NCI-H1436 (cell line): ENCODE measurements around the gene NEBL.
A peak's percentile ranks its signal among the peaks of the same experiment; 100 is the strongest.
"Not testable (repeated sequence)": the region's sequence is repeated elsewhere in the genome, so short reads cannot be mapped to it uniquely, and the experiment has no call there.

Experiments used
- DNase-seq: peaks from one replicate; lab custom pipeline; 2025; lab: John Stamatoyannopoulos, UW

The NEBL gene, protein sequence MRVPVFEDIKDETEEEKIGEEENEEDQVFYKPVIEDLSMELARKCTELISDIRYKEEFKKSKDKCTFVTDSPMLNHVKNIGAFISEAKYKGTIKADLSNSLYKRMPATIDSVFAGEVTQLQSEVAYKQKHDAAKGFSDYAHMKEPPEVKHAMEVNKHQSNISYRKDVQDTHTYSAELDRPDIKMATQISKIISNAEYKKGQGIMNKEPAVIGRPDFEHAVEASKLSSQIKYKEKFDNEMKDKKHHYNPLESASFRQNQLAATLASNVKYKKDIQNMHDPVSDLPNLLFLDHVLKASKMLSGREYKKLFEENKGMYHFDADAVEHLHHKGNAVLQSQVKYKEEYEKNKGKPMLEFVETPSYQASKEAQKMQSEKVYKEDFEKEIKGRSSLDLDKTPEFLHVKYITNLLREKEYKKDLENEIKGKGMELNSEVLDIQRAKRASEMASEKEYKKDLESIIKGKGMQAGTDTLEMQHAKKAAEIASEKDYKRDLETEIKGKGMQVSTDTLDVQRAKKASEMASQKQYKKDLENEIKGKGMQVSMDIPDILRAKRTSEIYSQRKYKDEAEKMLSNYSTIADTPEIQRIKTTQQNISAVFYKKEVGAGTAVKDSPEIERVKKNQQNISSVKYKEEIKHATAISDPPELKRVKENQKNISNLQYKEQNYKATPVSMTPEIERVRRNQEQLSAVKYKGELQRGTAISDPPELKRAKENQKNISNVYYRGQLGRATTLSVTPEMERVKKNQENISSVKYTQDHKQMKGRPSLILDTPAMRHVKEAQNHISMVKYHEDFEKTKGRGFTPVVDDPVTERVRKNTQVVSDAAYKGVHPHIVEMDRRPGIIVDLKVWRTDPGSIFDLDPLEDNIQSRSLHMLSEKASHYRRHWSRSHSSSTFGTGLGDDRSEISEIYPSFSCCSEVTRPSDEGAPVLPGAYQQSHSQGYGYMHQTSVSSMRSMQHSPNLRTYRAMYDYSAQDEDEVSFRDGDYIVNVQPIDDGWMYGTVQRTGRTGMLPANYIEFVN

DNA sequence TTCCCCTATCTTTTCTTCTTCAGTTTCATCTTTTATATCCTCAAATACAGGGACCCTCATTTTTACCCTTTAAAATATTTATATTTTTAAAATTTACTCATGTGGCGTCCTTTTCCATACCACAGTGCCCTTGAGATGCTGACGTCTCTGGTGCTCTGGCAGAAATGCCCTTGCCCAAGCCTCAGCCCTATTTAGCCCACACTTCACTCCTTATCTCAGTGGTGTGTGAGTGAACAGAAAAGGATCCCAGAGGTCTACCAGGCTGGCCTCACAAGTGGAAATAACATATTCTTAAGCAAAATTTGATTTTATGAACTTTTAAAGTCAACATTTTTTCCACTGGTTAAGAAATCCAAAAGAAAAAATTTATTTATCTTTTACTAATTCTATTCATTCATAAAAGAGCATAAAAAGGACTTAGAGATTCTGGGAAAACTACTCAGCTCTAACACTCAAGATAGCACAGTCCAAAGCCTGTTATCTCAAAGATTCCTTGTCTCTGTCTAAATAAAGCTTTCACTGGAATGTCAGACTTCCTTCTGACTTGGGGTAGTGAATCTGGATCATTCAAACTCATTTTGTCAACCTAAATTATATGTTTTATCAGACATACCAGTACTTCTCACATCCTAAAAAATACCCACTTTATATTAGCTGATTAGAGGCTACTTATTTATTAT is at the start of gene NEBL:
Gene NEBL, minus strand, starts transcription at position 166 of the 680 bp plus-strand sequence. Its CDS starts 106 bp downstream, at position 60.
- DNase-seq = no peak

DNA sequence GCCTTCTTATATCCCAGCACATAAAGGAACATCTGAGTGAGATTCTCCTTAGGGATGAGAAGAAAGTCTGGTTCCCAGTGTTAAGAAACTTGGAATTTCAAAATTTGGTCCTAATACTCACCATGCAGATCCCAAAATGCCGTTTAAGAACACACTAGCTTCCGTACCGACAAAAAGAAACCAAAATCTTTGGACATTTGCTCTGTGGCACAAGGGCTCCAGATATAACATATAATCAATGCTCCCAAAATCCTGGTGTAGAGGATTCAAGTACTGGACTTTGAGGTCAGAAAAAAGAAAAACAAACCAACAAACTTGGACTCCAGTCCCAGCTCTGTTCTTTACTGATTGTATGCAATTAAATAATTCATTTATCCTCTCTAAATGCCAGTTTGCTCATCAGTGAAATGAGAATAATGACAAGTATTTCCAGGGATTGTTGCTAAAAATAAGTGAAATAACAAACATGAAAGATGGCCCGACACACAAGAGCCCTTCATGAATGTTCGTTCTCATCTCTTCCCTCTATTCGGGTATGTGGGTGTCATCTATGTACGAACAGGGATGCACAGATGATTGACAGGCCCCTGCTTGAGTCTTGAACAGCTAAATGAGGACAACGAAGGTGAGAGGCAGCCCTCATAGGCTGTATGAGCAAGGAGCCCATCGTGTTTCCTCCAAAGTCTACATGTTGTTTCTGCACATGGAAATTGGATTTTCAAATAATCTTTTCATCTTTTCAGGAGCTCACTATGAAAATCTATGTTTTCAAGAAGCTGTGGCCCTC is 48.6 kb upstream of the NEBL start:
- no peak for DNase-seq

DNA sequence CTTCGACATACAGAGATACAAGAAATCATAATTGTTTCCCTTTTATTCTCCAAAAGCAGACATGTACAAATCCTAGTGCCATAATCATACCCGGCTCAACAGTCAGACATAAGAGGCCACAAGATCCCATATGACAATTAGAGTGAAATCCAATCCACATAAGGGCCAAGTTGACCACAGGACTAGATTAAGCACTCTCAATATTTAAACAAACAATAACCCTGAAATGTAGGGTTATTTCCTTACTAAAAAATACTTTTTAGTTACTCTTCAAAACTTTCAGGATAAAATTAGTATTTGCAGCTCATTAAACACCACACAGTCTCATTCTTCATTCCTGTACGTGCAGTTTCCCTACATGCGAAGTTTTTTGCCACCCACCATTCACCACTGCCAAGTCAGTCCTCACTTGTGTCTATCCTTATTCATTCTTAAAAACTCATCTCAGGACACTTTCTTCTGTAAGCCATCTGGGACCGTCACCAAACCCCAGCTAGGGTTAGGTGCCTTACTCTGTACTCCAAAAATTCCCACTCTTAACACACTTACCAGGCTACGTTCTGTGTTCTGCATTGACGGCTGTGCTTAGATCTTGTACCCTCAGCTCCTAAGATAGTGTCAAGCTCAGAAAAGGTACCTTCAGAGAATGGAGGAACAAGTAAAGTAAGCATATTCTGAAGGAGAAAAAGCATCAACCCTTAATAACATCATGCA is 47.8 kb upstream of the NEBL start:
- no peak for DNase-seq

DNA sequence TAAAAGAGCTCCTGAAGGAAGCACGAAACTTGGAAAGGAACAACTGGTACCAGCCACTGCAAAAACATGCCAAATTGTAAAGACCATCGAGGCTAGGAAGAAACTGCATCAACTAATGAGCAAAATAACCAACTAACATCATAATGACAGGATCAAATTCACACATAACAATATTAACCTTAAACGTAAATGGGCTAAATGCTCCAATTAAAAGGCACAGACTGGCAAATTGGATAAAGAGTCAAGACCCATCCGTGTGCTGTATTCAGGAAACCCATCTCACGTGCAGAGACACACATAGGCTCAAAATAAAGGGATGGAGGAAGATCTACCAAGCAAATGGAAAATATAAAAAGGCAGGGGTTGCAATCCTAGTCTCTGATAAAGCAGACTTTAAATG is 42.3 kb upstream of the NEBL start:
- not testable (repeated sequence) for DNase-seq

DNA sequence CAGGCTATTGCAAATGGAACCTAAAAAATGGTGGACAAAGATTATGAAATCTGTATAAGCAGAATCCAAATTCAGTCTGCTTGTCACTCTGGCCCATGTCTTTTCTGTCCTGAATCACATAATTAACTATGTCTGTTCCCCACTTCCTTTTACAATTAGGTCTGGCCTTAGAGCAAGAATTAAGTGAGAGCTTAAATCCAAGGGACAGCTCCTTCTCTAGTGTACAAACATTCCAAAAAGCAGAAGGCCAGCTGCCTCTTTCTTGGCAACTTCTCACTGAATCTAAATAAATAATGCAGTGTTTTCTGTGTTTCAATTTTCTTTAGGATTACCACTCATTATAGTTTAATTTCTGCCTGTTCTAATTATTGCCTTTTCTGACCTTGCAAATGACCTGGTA is 39.3 kb upstream of the NEBL start:
- no peak for DNase-seq

DNA sequence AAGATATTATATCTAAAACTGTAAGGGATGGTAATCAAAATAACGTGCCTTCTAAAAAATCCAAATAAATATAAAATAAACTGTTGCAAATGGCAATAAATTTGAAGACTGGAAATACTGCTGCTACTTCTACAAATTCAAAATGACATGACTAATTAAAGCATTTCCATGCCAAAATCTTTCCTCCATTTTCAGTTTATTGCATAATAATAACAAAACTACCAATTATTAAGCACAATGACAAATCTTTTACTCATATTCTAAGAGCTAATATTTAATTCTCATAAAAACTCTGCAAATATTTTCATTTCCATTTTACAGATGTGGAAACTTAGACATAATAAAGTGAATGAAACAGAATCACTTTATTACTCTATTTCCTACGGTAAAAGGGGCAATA is 38.8 kb upstream of the NEBL start:
- no peak for DNase-seq

DNA sequence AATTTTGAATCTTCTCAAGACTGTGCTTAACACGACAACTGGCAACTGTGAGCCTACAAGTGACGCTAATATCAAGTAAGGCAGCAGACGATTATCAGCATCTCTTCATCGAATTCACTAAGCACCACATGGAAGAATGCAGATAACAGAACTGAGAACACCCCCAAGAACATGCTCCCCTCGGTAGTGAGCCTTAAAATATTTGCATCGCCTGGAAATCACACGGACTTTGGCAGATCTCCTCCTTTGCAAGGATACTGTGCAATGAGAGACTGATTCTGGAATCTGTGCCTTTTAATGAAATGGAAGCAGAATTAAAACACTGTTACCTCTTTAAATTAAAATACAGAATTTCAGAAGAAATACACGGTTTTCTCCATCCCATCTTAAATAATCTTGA is 38.2 kb upstream of the NEBL start:
- no peak for DNase-seq

DNA sequence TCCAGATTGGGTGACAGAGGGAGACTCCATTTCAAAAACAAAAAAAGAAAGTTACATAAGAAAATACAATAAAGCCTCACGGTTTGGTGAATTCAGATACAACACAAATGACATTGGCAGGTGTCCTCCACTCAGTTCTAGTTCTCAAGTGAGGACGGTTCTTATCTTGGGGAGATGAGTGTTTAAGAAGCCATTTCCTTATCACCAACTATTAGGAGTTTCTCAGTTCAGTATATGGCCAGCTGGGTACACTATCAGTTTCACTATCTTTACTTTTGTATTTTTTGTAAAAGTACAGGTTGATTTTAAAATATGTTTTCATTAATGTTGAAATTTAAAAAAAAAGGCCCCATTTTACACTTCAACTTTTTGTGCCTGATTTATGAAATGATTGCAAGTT is 36.6 kb upstream of the NEBL start:
- DNase-seq = no peak

DNA sequence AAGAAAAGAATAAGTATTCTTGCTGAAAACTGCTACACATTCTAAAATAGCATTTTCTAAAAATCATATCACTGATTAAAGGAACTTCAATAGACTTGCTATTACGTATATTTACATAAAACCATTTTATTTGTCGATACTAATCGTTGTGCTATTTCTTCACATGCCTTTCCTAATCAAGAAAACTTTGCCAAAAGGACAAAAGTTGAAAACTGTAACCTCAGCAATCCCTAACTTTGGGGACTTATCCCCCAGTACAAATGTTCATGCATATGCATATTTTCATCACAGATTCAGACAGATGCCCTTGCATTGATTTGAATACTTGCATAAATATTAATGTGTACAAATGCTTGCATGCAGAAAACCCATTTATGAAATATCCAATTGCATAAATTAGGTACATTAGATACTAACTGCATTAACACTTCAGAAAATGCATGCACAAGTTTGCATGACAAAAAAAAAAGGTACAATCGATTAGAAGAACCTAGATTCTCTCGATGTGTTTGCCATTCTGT is 35.6 kb upstream of the NEBL start:
- DNase-seq = no peak

DNA sequence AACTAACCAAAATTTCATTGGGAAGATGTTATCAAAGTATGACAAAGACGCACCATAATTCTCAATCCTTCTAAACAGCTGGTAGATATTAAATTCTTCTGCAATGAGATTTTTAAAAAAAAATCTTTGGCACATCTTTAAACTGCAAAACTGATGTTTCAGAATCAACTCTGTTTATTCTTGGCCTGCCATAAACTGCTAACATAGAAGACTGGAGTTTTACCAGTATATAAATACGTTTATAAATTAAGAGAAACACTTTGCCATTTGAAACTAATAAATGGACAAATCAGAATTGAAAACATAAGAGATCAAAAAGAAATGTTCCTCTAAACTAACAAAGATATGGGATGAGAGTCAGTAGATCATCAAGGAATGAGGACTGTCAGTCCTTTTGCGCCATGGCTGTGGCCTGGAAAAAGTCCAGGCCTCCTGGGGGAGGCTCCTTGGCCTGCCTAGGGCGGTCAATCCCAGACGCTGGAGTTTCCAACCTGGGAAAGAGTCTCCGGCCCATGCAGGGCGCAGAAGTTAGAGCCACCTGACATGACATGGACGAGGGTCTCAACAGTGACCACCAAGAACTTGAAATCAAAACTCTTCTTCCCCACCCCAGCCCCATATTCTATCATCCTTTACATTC is 34.2 kb upstream of the NEBL start:
- no peak for DNase-seq

DNA sequence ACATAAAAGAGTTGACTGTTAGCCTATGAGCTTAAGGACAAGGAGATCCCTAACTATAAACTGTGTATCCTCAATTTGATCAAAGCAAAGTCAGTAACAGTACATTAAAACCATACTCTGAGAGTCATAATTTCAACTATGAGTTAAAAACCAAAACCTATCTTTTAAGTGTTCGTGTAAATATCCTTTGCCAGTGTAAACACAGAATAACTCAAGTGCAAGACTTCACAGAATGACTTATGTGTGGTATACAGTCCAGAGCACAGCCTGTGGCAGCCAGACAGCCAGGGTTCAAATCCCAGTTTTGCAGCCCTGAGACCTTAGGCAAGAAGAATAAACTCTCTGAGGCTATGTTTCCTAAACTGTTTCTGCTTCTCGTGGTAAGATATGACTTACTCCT is 30.3 kb upstream of the NEBL start:
- no peak for DNase-seq

DNA sequence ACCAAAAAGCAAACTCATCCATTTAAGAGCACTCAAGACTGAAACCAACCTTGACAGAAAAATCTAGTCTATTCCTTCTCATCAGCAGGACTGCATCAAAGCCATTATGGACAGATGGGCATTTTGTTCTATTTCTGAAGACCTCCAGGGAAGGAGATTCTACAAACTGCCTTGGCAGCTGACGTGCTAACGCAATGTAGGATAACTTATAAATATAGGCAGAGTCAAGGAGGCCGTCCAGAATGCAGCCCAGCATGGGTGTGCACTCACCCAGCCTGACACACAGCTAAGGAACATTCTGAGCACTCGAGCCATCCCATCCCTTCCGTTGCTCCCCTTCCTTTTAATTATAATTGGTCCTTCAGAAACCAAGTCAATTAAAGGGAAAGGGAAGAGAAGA is 25.3 kb upstream of the NEBL start:
- DNase-seq = peak; percentile 65

DNA sequence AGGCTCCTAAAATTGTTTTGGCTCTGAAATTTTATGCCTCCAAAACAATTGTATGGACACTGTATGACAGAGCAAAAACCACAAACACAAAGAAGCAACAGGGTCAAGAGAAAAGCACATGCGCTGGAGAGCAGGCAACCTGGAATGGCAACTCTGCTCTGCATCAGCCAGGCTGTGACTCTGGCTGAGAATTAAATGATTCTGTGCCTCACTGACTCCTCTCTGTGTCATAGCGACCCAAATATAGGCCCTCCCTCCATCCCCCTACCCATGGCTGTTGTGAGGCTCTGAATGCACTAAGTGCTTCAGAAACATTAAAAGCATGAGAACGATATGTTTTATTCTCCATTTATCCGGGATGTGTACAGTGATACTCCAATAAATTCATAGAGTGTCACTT is 24.9 kb upstream of the NEBL start:
- DNase-seq = no peak

DNA sequence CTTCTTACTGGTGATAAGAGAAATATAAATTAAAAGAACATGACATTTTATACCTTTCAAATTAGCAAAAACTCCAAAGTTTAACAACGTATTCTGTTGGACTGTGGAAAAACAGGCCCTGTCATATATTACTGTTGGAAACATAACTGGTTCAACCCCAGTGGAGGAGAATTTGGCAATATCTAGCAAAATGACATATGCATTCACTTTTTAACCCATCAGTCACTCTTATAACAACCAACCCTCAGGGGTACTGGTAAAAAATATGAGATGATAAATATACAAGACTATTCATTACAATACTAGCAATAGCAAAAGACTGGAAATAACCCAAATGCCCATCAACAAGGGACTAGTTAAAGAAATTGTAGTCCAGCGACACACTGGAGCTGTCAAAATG is 22.9 kb upstream of the NEBL start:
- DNase-seq = no peak

DNA sequence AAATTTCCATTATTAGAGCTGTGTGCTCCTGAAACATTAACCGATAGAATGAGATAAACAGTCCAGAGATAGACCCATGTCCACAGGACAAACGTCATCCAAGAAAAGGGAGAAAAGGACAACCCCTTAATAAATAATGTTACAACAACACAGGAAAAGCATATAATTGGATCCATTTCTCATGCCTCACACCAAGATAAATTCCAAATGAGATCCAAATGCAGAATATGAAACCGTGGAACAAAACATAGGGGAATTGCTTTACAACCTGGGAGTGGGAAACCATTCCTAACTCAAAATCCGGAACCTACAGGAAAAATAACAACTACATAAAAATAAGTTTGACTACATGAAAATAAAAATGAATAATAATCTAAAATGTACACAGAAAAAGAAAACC is 22.4 kb upstream of the NEBL start:
- no peak for DNase-seq

DNA sequence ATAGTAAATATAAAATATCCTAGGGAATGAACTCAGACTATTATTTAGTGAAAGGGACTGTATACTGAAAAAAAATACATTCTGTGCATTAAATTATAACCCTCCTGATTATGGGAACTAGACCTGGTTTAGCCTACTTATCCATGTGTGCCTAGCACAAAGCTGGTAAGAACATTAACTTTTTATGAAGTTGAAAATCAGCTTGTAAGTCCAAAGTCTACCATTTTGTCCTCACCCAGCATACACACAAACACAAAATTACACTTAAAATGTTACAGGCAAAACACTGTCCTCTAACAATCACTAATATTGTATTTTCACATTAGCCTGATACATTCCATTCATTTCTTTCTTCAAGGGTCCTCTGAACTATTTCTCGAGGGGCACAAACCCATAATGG is 19.9 kb upstream of the NEBL start:
- DNase-seq = no peak

DNA sequence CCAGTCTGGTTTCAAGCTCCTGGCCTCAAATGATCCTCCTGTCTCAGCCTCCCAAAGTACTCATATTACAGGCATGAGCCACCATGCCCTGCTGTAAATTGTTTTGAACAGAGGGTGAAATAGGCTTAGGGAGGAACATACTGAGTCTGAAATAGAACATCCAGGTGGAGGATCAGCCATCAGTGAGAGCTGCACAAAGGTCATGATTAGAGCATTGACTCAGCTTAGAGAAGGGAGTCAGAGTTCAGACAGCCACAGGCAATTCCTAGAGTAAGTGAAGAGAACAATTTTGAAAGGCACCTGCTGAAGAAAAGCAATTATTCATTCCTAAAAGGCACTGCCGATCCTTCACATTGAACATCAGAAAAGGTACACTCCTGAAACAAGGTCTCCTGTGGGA is 15.9 kb upstream of the NEBL start:
- DNase-seq = no peak

DNA sequence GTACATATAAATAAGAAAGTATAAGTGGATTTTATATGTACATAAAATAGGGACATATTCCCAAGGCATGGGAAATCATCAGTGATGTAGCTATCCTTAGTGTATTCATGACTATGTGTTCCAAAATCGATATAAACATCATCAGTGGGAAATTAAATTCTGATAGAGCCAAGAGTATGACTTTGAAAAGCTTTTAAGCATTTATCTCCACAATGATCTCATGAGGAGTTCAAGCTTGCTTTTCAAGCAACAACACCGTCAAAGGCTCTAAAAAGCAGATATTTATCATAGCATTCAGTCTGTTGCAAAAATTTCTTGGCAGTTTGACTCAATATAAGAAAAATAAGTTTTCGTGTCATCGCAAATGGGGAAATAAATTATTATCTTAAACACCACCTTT is 14.5 kb upstream of the NEBL start:
- DNase-seq = no peak

DNA sequence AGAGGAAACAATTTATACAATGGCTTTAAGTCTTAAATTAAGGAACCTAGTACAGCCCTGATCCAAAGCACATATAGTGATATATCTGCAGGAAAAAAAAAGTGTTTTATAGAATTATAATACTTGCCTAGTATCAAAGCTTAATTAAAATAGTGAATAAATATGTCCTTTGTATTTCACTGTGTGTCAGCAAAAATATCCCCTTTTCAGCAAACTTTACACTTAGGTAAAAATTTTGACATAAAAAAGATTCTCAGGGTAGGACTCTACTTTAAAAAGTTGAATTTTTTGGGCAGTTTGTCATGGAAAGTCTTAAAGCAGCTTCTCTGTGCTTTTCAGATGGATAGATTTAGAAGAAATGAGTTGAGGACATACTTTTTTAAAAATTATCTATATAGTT is 12.7 kb upstream of the NEBL start:
- no peak for DNase-seq

DNA sequence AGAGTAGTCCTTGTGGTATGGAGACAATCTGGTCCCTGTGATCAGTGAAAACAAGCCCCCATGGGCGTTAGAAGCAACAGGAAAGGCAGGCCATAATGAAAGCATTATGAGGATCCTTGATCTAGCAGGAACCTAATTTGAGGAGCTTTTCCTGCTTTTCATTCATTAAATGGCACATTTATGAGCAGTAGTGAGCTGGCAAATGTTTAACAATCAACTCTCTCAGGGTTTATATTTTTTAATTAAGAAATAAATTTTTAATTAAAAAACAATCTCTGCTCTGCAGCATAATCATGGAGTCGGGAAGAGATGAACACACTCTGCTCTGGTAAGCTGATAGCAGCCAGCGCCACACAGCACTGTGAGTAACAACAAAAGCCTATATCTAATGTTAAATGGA is 11.3 kb upstream of the NEBL start:
- DNase-seq = no peak
